Stimulated activated CD8-positive, alpha-beta memory T cell treated with anti-CD3 and anti-CD28 coated beads, Interleukin-4, amount 100 ng/mL, for 1 hour (primary cell): ENCODE results near the gene SLC5A5.
A peak's percentile ranks its signal among the peaks of the same experiment; 100 is the strongest.

ENCODE experiments used
- DNase-seq, 2 donors: peaks; one replicate each; pipeline ENCODE4 v3.0.0-alpha.2; 2020; ENCODE audit warnings: low read depth in 2 of 2, low spot score in 1 of 2

SLC5A5 gene

DNA sequence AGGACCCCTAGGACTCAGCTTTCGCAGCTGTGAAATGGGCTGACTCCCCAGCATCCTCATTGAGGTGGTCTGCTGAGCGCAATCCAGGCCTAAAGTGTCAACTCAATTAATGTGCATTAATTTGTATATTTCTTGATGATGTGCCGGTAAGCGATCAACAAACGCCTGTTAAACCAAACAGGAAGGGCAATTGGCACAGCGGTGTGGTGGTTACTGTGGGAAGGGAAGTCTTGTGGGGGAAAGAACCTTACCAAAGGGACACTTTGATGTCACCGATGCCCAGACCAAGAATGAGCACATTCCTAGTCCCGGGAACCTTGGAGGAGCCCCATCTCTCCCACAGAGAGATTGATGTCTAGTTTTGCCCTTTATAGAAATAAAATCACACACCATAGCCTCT lies 25.6 kb upstream of the SLC5A5 start:
- DNase-seq, result peak in 1 of 2 donors; percentile 26

DNA sequence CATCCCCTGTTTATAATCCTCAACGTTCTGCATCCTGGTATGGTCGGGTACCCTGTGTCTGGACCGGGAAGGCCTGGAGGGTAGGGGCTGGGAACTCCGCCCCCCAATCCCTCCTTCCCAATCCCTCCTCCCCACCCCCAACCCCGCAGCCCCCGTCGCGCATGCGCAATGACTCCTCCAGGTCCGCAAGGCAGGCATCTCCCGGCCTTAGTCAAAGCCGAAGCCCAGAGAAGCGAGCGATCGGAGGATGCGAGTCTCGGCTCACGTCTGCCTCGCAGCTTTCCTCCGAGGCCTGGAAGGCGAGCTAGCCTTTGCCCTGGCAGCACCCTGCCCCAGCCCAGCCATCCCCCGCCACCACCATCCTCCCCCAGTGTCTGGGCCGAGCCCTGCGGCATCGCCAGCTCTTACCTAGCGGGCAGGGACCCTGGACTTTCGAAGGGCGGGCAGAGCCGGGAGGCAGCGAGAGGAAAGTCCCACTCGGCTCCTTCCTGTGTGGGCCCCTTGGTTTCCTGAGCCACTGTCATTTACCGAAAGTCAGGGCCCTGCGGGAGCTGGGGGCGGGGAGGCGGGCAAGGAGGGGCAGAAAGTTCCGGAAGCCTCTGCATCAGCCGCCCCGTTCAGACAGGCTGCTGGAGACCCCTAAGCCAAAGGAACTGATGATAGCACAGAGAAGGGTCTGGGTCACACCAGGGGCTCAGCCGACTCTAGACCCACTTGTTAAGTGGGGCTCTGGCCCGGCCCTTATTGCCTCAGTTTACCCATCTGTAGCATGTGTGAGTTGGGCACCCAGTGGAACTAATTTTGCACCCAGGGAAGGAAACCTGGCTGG lies 24.0 kb upstream of the SLC5A5 start, which contains the start of gene JAK3:
Gene JAK3, minus strand, starts transcription at position 445 of the 829 bp plus-strand sequence. CDS start 3,565 bp downstream, outside the sequence.
- DNase-seq, result peak; percentile 65 to 78

DNA sequence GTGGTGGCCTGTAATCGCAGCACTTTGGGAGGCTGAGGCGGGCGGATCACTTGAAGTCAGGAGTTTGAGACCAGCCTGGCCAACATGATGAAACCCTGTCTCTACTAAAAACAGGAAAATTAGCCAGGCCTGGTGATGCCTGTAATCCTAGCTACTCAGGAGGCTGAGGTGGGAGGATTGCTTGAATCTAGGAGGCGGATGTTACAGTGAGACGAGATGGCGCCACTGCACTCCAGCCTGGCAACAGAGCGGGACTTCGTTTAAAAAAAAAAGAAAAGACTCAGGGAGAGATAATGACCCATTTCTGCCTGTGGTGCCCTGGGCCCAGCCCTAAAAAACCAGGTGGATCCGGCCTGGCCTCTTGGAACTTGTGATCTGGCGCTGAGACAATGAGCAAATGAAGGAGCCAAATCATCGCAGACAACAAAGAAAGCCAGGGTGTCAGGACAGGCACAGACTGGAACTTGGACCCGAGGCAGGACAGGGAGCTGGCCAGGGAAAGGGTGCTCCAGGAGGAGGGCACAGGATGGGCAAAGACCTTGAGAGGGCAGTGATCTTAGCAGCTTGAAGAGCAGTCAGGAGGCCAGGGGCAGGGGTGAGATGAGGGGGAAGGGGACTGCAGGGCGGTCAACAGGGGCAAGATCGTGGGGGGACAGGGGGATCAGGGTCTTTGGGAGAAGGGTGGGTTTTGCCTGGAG lies 23.0 kb upstream of the SLC5A5 start:
- DNase-seq, result no peak

GRCh38 chr19:17854061-17854460 lies 17.7 kb upstream of the SLC5A5 start:
- DNase-seq, result no peak

DNA sequence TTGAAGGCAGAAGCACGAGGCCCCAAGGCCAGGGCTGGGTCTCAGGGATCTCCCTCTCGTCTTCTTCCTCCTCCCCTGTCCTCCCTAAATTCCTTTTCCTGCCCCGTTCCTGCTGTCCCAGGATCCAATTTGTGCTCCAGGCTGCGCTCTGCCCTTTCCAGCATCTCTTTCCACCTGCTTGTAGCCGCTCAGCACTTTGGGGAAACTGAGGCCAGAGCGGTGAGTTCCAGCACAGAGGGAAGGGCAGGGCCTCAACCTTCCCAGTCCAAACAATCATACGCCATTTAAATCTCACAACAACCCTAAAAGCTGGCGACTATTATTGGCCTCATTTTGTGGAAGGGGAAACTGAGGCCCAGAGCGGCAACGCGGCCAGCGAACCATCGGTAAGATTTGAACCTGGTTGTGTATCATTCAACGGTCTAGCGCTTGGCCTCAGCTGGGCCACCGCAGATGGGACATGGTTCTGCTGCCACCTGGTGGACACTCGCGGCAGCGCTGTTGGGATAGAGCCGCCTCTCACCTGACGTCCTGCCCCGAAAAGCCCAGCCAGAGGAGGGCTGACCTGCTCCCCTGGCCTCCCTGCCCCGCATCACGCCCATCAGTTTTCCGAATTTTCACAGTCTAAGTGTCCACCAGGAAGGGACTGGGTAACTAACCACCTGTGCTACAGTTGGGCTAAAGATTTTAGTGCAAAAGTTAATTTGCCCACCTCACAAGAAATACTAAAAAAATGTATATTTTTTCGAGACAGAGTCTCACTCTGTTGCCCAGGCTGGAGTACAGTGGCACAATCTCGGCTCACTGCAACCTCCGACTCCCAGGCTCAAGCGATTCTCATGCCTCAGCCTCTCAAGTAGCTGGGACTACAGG lies 16.2 kb upstream of the SLC5A5 start:
- peak; percentile 86 to 91 for DNase-seq

GRCh38 chr19:17859533-17860330 lies 12.0 kb upstream of the SLC5A5 start, which contains the start of gene RPL18A:
RPL18A (plus strand) TSS chr19:17859910; CDS start chr19:17859957, 47 bp downstream.
- DNase-seq, result peak; percentile 97 to 99

GRCh38 chr19:17860331-17860992 lies 11.3 kb upstream of the SLC5A5 start:
- DNase-seq, result no peak

DNA sequence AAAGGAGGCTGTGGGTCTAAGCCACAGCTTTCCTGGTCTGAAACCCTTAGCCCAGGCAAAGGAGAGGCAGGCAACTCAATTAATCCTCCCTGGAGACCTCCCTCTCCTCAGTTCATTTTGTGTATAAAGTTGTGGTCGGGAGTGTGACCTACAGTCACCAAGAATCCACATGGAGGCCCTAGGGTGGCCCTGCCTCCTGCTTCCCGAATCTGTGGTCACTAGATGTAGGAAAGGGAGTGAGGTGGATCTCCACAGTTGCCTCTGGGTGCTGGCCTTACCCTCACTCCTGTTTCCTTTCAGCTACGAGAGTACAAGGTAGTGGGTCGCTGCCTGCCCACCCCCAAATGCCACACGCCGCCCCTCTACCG lies 10.8 kb upstream of the SLC5A5 start:
- DNase-seq, result no peak

GRCh38 chr19:17861542-17862402 lies 10.0 kb upstream of the SLC5A5 start:
- no peak for DNase-seq

DNA sequence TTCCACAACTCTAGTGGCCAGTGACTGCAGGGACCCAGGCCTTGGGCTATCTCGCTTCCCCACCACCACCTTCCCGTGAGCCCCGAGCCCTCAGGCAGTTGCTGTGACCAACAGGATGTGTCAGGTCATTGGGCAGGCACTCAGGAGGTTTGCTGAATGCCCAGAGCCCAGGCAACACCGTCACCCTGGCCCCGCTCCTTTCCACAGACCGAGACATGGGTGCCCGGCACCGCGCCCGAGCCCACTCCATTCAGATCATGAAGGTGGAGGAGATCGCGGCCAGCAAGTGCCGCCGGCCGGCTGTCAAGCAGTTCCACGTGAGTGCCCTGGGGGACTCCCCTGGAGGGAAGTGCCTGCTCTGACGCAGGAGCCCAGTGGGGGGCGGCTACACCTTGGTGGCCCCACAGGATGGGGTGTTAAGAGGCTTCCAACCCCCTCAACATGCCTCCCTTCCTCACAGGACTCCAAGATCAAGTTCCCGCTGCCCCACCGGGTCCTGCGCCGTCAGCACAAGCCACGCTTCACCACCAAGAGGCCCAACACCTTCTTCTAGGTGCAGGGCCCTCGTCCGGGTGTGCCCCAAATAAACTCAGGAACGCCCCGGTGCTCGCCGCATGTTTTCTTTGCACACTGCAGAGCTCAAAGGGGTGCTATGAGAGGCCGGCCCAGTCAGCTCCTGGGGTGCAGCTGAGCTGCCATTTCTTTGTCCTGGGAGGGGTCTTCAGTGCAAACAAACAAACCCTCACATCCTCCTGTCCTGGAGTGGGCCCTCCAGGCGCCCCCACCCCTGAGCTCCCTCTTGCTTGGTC lies 8.8 kb upstream of the SLC5A5 start:
- DNase-seq, result no peak

DNA sequence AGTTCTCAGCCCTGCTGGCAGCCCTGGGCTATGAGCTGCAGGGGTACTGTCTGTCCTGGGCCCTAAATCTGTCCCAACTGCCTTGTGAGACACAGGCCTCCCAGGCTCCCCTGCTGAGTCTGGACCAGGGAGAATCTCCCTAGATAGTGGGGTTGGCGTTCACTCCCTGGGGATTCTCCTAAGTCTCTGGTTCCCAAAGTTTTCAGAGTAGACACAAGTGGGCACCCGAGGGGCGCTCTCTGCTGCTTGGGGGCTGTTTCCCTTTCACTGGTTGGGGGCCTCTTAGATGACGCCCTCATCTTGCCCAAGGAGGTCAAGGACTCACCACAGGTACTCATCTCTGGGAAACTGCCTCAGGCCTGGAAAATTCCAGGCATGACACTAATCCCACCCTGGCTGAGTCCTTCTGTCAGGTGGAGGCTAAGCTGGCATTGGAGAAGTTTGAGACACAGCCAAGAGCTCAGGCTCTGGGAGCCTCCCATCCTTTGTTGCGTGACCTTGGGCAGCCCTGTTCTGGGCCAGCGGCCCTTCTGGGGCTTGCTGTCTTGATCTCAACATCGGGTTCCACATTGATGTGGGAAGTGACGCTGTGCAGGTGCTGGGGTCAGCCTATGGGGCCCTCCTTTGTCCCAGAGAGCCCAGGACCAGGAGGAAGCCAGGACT lies 8.1 kb upstream of the SLC5A5 start:
- DNase-seq, result no peak

GRCh38 chr19:17865364-17866311 lies 6.1 kb upstream of the SLC5A5 start:
- DNase-seq, result no peak

- no peak for DNase-seq
Observed at GRCh38 chr19:17866312-17866963, 5.3 kb upstream of the SLC5A5 start.

- no peak for DNase-seq
Observed at GRCh38 chr19:17866964-17867486, 4.7 kb upstream of the SLC5A5 start.

DNA sequence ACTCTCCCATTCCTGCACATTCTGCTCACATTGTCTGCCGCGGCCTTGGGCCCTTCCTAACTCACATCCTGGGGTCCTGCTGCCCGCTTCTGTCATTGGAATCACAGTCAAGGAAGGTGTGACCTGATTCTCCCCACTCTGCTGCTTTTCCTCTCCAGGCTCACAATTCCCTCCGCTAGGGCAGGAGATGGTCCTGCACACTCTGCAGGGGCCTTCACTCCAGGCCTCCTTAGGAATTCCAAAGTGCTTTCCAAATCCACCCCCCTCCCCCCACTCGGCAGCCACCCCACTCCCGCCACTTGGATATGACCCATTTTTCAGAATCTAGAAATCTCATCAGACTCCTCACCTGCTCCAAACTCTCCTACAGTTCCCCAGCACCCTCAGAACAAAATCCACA lies 3.1 kb upstream of the SLC5A5 start:
- no peak for DNase-seq

DNA sequence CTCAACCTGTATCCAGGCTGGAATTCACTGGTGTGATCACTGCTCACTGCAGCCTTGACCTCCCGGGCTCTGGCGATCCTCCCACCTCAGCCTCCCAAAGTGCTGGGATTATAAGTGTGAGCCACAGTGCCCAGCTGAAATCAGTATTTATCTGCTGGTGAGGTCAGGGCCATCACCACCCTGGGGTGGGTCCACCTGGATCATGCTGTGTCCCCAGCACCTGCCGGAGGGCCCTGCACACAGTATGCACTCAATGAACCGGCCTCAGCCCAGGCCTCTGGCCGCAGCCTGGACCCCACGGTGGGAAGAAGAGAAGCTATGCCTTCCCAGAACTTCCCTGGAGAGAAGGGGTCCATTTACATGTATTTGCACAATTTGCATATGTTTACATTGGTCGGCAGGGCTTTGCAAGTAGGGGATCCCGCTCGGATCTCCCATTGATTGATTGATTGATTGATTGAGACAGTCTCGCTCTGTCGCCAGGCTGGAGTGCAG lies 2.6 kb upstream of the SLC5A5 start:
- no peak for DNase-seq
